Endothelial cell of umbilical vein (primary cell): Measurements from ENCODE around the gene ARHGAP27. TPM values are rescaled to one million over a fixed set of nuclear protein-coding genes. Genes with fewer than 3 reads are reported as not detected.

Source experiments
- BruUV-seq: library from RNA; stranded (reverse); fragments of 400-500 nt; replicated peaks from 2 replicates; lab custom pipeline; 2021; lab: Mats Ljungman, UMichigan
- CTCF ChIA-PET: fragments of 300-600, 350-600 bp; sonication (Branson Sonifier 250); formaldehyde crosslinking; loops from one replicate; lab custom pipeline; 2021; ENCODE audit warnings: antibody characterized with exemption, inconsistent platforms; lab: Charles Lee
- POLR2A ChIA-PET: fragments of 300-600, 350-600 bp; sonication (Branson Sonifier 250); formaldehyde crosslinking; loops from one replicate; lab custom pipeline; 2021; ENCODE audit warnings: antibody characterized with exemption, inconsistent platforms; lab: Charles Lee
- DNase-seq: peaks from one replicate; pipeline ENCODE4 v3.0.0-alpha.2; 2011; ENCODE audit warnings: low read depth, low spot score
- FAIRE-seq: peaks from 2 replicates; lab custom pipeline; 2011; peaks lifted over from hg19 to GRCh38; lab: Jason Lieb, UNC
- H2AFZ ChIP-seq: 2 replicates; pipeline ENCODE4 v1.6.0; 2012; ENCODE audit warnings: low read depth, low read length, control low read depth, inconsistent platforms
- H3K27ac ChIP-seq: 2 replicates; pipeline ENCODE4 v1.5.1; 2011; ENCODE audit warnings: low read depth, mild to moderate bottlenecking, control low read depth, low read length, moderate library complexity; ENCODE audit not compliant: insufficient read depth
- H3K27me3 ChIP-seq, 2 experiments: 2 replicates each; pipeline versions ENCODE4 v1.6.0 to v1.6.1; 2011; ENCODE audit warnings: low read length in 2 of 2, mixed read lengths in 1 of 2; ENCODE audit not compliant: control insufficient read depth in 2 of 2, insufficient read depth in 2 of 2
- H3K36me3 ChIP-seq, 2 experiments: 2 replicates in 1 of 2; 3 replicates in 1 of 2; pipeline ENCODE4 v1.5.1; 2011; ENCODE audit warnings: low read length in 2 of 2, mild to moderate bottlenecking in 1 of 2, moderate library complexity in 1 of 2; ENCODE audit not compliant: control insufficient read depth in 2 of 2, insufficient read depth in 2 of 2; ENCODE audit errors: extremely low read depth in 1 of 2
- H3K4me1 ChIP-seq: 3 replicates; pipeline ENCODE4 v1.5.1; 2011; ENCODE audit warnings: mild to moderate bottlenecking, low read length; ENCODE audit not compliant: control insufficient read depth, insufficient read depth; ENCODE audit errors: extremely low read depth
- H3K4me2 ChIP-seq: 2 replicates; pipeline ENCODE4 v1.6.1; 2011; ENCODE audit warnings: low read length, control low read depth, mixed read lengths; ENCODE audit not compliant: insufficient read depth
- H3K4me3 ChIP-seq, 3 experiments: fragments of 200-600 bp in 1 of 3; sonication (generic), shearing (Covaris generic) in 1 of 3; replicated peaks in 1 of 3; 2 replicates each; pipeline ENCODE4 v1.5.1; 2011 to 2016; ENCODE audit warnings: control low read depth in 3 of 3, low read length in 3 of 3, mild to moderate bottlenecking in 2 of 3, inconsistent platforms in 1 of 3, low read depth in 1 of 3, moderate library complexity in 1 of 3; ENCODE audit not compliant: insufficient read depth in 1 of 3
- H3K79me2 ChIP-seq: 2 replicates; pipeline ENCODE4 v1.6.0; 2012; ENCODE audit warnings: low read length, inconsistent platforms; ENCODE audit not compliant: control insufficient read depth, insufficient read depth
- H3K9ac ChIP-seq: replicated peaks from 2 replicates; pipeline ENCODE3; 2011; ENCODE audit warnings: low read length, control low read depth; ENCODE audit not compliant: insufficient read depth; ENCODE audit errors: extremely low read depth
- H3K9me1 ChIP-seq: replicated peaks from 3 replicates; pipeline ENCODE4 v1.6.0; 2011; ENCODE audit warnings: mild to moderate bottlenecking, low read length; ENCODE audit not compliant: control insufficient read depth, insufficient read depth; ENCODE audit errors: extremely low read depth
- H3K9me3 ChIP-seq: replicated peaks from 2 replicates; pipeline ENCODE4 v1.5.1; 2012; ENCODE audit warnings: low read length, inconsistent platforms; ENCODE audit not compliant: control insufficient read depth, insufficient read depth
- H4K20me1 ChIP-seq: replicated peaks from 2 replicates; pipeline ENCODE3; 2011; ENCODE audit warnings: mild to moderate bottlenecking, low read length; ENCODE audit not compliant: control insufficient read depth, insufficient read depth; ENCODE audit errors: extremely low read depth
- EZH2 ChIP-seq: IDR thresholded peaks from 2 replicates; pipeline ENCODE4 v1.6.1; 2012; ENCODE audit warnings: borderline replicate concordance, low read depth, mild to moderate bottlenecking, moderate library complexity, low read length, inconsistent platforms; ENCODE audit not compliant: severe bottlenecking
- FOS ChIP-seq: IDR thresholded peaks from 2 replicates; pipeline ENCODE4 v1.6.1; 2011; ENCODE audit warnings: mild to moderate bottlenecking, low read length, moderate library complexity, borderline replicate concordance; ENCODE audit not compliant: insufficient read depth
- GATA2 ChIP-seq: IDR thresholded peaks from 2 replicates; pipeline ENCODE4 v1.7.0; 2011; ENCODE audit warnings: low read depth, mild to moderate bottlenecking, moderate library complexity, mixed read lengths, low read length; ENCODE audit not compliant: insufficient read length, insufficient read depth
- JUN ChIP-seq: IDR thresholded peaks from 2 replicates; pipeline ENCODE4 v1.6.1; 2011; ENCODE audit warnings: borderline replicate concordance, low read depth; ENCODE audit not compliant: insufficient read length, insufficient read depth
- MYC ChIP-seq: IDR thresholded peaks from one replicate; pipeline ENCODE4 v1.6.1; 2011; ENCODE audit warnings: mild to moderate bottlenecking, low read depth, low read length
- POLR2A ChIP-seq: IDR thresholded peaks from 2 replicates; pipeline ENCODE4 v1.6.1; 2012; ENCODE audit warnings: low read depth, mild to moderate bottlenecking, control low read depth, low read length
- POLR2AphosphoS5 ChIP-seq: IDR thresholded peaks from 2 replicates; pipeline ENCODE4 v1.6.1; 2012; ENCODE audit warnings: low read depth, mild to moderate bottlenecking, control low read depth, low read length, moderate library complexity; ENCODE audit not compliant: insufficient read depth
- dilution Hi-C: fragments of 300-500 bp; cut with MboI; formaldehyde crosslinking; loops from one replicate; pipeline ENCODE4 v1.15.0; 2019; ENCODE audit warnings: low sequenced_read_pairs; ENCODE audit not compliant: extremely low pct_ligation_motif_present
- intact Hi-C: fragments of 100-400 bp; cut with micrococcal nuclease; formaldehyde crosslinking; loops from one replicate; pipeline ENCODE4 v1.10.0; 2022
- polyA plus RNA-seq, 4 experiments: library from polyadenylated mRNA; depleted of rRNA in 3 of 4; stranded (reverse) in 3 of 4; unstranded in 1 of 4; fragments of >200 nt; gene quantifications; 2 replicates each; pipeline versions ENCODE4 v1.2.1 to v1.2.3, GENCODE V29; 2011 to 2012; ENCODE audit warnings: missing spikeins in 1 of 4
- total RNA-seq: library from RNA; stranded (reverse); gene quantifications from 2 replicates; pipeline ENCODE4 v1.2.3, GENCODE V29; 2021
- TF ChIP-seq, protein P1 (sequence below): IDR thresholded peaks from 2 replicates; pipeline ENCODE4 v1.6.1; 2011; ENCODE audit not compliant: insufficient read depth, insufficient read length
- TF ChIP-seq, protein P2 (sequence below), 2 donors: IDR thresholded peaks; 1 replicate in 1 of 2; 2 replicates in 1 of 2; pipeline ENCODE4 v1.5.1; 2011; ENCODE audit warnings: low read length in 2 of 2, mild to moderate bottlenecking in 2 of 2, moderate library complexity in 2 of 2, control low read depth in 1 of 2, inconsistent platforms in 1 of 2, low read depth in 1 of 2; ENCODE audit not compliant: insufficient read depth in 1 of 2; ENCODE audit errors: extremely low read depth in 1 of 2

The ARHGAP27 gene
- total and polyA plus RNA-seq, 2 donors (not counting 3 experiments of a cell fraction or from before 2014, with no cell fraction given) = 21.0 to 47.0 TPM

DNA sequence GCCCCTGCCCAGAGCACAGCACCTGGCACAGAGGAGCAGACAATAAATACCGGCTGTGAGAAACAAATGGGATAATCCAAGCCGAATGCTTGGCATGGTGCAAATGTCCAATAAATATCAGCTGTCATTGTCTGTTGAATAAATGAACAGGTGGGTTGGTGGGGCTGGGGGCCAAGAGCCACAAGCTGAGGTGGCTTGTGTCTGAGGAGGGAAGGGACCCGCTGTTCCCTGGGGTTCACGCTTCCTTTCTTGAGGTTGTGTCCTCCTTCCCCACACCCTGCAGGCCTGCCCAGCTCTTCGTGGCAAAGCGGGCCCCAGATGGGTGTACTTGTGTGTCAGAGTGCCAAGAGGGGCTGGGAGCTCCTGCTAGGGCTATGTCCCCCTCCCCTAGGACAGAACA is 38.6 kb downstream of the ARHGAP27 start:
- CTCF ChIA-PET = interaction anchor here (0.6 to 12.8 kb wide), 9 partner anchors 9 to 438 kb away, joined by 3 to 283 read pairs (median 8); no protein-coding TSS in a partner anchor
- Histone ChIP-seq H3K9ac (no peak overlapping the region), H4K20me1 (no peaks in the 10 kb centered on the region), H3K4me3 (no peak overlapping the region), H2AFZ (no peak overlapping the region), H3K9me3 (no peaks in the 10 kb centered on the region), H3K27me3 (peaks cover 0 to 2% of the 10 kb centered on the region in 2 experiments), H3K36me3 (peaks cover 0 to 12% of the 10 kb centered on the region in 2 experiments), H3K9me1 (no peaks in the 10 kb centered on the region), H3K4me2 (no peak overlapping the region), H3K27ac (no peak overlapping the region), H3K79me2 (no peaks in the 10 kb centered on the region), H3K4me1 (no peaks in the 10 kb centered on the region)
- dilution Hi-C loops (no loop called here), intact Hi-C loops (loop anchor here (2.0 to 10.0 kb wide), 2 partner anchors 35 to 441 kb away; no protein-coding TSS in a partner anchor)
- DNase-seq = no peak
- POLR2A ChIA-PET = no interaction called here
- no peak for FAIRE-seq
- TF ChIP-seq POLR2AphosphoS5 (no peak), GATA2 (no peak), MYC (no peak), FOS (no peak), JUN (no peak), EZH2 (no peak), POLR2A (no peak)
- TF ChIP-seq, protein P1, sequence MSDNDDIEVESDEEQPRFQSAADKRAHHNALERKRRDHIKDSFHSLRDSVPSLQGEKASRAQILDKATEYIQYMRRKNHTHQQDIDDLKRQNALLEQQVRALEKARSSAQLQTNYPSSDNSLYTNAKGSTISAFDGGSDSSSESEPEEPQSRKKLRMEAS = no peak
- TF ChIP-seq, protein P2, sequence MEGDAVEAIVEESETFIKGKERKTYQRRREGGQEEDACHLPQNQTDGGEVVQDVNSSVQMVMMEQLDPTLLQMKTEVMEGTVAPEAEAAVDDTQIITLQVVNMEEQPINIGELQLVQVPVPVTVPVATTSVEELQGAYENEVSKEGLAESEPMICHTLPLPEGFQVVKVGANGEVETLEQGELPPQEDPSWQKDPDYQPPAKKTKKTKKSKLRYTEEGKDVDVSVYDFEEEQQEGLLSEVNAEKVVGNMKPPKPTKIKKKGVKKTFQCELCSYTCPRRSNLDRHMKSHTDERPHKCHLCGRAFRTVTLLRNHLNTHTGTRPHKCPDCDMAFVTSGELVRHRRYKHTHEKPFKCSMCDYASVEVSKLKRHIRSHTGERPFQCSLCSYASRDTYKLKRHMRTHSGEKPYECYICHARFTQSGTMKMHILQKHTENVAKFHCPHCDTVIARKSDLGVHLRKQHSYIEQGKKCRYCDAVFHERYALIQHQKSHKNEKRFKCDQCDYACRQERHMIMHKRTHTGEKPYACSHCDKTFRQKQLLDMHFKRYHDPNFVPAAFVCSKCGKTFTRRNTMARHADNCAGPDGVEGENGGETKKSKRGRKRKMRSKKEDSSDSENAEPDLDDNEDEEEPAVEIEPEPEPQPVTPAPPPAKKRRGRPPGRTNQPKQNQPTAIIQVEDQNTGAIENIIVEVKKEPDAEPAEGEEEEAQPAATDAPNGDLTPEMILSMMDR (IDR thresholded peaks at IDR 0.05; ENCODE audit: extremely low read depth in 1 of 2, insufficient read depth in 1 of 2, low read depth in 1 of 2, low read length in 2 of 2) = no peak
- BruUV-seq = TSS peak; percentile 46
